HG03025 (cell line): ENCODE measurements around the gene PRKACA.

Experiments used
- ATAC-seq: cut with Tn5 transposase; IDR thresholded peaks from one replicate; pipeline ENCODE4 v1.9.1; 2021; ENCODE audit warnings: mild to moderate bottlenecking, moderate library complexity; ENCODE audit not compliant: unreplicated experiment, low FRiP score

The PRKACA gene

GRCh38 chr19:14117668-14118164, at the start of gene PRKACA:
Gene PRKACA (minus strand): TSS chr19:14117762. CDS start chr19:14117547, 215 bp downstream.
- peak; percentile 83 for ATAC-seq

- no peak for ATAC-seq
These were observed 49.5 kb upstream of the PRKACA start for GRCh38 chr19:14166999-14167575.

GRCh38 chr19:14165990-14166830, 48.6 kb upstream of the PRKACA start:
- ATAC-seq: no peak

DNA sequence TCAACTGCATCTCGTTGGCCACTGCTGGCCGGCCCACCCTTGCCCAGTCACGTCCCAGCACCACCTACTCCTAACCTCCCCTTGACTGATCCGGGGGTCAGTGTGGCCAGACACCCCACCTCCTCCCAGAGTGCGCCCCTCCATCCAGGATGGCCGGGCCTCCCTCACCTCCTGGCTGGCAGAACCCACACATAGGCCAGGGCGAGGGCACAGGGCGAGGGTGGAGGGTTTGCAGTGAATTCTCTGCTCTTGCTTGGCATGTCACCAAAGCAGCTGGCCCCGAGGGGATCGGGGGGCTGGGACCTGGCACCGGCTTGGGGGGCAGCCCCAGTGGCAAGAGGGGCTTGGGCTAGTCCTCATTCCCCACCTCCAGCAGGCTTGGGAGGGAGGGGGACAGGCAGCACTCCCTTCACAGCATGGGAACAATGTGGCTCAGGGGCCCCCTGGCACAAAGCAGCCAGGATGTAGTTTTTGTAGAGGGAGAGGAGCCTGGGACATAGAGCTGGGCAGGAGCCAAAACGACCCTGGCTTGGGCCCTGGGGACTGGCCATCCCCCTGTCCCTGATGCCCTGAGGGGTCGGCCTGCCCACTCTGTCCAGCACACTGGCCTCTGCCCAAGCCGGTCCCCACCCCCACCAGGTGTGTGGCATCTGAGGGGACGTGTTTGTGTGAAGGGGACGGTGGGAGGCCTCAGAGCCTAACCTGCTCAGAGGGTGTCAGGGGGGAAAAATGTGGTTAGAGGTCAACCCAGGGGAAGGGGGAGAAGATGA, 47.3 kb upstream of the PRKACA start:
- ATAC-seq: no peak

DNA sequence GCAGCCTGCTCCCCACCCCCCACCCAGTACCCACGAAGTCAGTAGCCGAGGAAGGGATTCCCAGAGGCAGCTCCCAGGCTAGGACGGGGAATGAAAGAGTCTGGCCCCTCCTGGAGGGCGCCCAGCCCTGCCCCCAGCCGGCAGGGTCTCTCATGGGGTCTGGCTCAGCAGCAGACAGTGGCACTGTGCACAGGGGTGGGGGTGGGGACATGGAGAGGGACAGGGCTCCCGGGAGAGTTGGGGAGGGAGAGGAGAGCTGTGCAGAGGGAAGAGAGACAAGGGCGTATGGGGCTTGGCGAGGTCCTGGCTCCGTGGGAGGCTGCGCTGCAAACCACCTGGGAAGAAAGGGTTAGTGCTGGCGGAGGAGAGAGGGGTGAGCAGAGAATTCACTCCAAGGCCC, 46.5 kb upstream of the PRKACA start:
- ATAC-seq: no peak

DNA sequence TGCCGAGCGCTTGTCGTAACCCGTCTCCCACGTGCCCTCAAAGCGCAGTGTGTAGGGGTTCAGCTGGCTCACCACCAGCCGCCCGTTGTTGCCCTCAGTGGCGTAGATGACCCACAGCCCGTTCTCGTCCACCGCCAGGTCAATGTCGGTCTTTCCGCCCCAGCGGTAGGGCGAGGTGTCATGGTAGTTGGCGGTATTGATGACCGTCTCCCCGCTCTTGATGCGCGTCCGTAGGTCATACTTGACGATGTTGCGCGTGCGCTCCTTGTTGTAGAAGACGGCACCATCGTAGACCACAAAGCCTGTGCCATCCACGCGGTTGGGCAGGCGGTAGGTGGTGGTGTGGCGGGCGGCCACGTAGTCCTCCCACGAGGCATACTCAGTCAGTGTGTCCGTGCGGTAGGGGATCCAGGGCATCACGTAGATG, 45.3 kb upstream of the PRKACA start:
- no peak for ATAC-seq

- no peak for ATAC-seq
These were observed 43.7 kb upstream of the PRKACA start for GRCh38 chr19:14161305-14161704.

- ATAC-seq: no peak
These were observed 42.6 kb upstream of the PRKACA start for GRCh38 chr19:14160017-14160703.

DNA sequence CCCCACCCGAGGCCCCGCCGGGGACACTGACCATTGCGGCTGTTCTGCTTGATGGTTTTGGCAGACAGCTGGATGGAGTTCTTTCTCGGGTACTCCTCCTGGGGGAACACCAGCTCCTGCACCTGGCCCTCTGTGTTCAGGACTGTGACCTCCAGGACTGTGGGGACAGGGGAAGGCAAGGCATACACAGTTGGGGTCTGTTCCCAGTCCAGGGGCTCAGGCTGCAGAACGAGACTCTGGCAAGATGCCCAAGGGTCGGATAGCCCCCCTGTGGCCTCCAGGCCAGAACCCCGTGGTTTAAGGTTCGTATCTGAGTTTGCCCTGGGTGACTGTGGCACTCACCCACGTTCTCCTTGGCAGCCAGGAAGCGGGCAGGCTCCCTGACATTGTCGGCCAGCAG, 41.5 kb upstream of the PRKACA start:
- no peak for ATAC-seq

DNA sequence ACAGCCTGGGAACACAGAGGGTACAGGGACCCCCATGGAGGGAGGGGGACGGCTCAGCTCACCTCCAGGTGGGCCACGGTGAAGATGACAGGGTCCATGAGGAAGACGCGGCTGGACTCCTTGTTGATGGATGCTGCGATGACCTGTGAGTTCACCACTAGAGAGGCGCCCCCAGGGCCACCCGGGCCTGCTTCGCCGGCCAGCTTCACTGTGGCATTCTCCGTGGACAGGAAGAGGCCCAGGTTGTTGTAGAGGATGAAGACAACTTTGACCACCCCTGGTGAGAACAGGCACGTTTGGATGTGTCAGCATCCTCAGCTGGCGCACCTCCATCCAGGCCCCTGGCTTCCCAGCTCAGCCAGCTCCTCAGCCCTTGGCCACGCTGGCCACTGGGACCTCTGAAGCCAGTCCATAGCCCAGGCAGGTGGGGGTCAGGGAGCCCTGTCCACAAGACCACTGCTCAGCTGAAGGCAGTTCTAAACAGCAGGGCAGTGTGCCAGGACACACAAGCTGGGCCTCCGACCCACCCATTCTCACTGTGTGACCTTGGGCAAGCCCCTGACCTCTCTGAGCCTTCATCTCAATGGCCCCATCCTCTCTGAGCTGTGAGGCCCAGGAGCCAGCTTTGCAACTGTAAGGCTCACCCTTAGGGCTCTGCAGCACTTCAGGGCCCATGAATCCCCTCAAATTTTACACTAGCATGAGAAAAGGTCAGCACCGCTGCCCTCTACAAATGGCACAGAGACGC, 40.9 kb upstream of the PRKACA start:
- ATAC-seq: no peak

DNA sequence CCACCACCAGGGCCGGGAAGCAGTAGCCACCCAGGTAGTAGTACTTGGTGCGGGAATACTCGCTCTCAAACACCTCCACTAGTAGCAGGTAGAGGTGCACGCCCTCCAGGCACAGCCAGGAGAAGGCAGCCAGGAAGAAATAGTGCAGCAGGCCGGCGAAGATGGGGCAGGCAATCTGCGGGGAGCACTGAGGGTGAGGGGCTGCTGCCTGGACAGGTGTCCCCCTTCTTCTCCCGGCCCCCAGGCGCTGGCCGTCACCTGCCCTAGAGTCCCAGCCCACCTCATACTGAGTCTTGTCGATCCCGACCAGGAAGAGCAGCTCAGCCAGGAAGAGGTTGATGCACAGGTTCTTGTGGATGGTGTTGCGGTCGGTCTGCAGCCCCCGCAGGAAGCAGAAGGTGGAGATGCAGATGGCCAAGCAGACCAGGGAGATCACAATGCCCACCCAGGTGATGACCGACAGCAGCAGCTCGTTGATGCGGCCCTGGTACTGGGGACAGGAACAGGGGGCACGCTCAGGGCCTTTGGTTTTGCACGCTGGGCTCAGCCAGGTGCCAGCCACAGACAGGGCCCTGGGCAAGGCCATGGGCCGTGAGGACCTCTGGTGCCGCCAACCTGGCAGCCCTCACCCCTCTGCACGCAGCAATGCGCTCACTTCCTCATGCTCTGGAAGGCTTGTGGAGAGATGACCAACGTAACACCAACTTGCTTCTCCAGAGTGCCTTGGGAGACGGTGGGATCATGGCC, 39.6 kb upstream of the PRKACA start:
- no peak for ATAC-seq

DNA sequence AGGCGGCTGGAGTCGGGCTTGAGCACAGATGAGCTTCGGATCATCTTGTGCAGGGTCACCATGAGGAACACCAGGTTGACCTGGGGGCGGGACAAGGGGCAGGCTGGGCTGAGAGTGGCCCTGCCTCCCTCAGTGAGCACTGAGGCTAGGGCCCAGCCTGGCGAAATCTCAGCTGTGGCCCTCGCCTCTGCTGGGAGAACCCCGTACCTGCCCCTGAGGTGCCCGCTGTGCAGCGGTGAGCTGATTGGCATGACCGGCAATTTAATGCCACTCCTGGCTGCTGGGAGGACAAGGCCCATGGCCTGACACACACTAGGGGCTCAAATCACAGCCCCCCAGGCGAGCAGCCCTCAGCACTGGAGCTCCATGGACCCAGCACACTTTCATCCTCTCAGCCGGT, 38.6 kb upstream of the PRKACA start:
- no peak for ATAC-seq

- no peak for ATAC-seq
These were observed 37.8 kb upstream of the PRKACA start for GRCh38 chr19:14155371-14155770.

DNA sequence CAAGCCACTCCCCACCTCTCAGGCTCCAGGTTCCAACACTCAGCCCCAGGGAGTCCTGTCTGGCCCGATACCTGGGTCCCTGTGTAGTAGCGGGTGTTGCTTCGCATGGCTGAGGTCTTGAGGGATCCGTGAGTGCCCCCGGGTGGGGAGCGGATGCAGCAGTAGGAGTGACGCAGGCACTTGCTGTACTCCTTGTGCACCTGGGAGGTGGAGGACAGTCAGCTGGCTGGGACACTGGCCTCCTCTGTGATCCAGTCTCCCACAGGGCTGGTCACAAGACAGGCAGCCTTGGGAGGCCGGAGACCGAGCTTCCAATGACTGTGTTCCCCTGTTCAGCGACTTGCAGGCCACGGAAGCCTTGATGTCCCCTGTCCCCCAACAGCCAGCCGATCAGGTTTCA, 35.2 kb upstream of the PRKACA start:
- no peak for ATAC-seq

GRCh38 chr19:14150770-14151661, 33.5 kb upstream of the PRKACA start:
- no peak for ATAC-seq

GRCh38 chr19:14150041-14150769, 32.6 kb upstream of the PRKACA start:
- ATAC-seq: no peak

DNA sequence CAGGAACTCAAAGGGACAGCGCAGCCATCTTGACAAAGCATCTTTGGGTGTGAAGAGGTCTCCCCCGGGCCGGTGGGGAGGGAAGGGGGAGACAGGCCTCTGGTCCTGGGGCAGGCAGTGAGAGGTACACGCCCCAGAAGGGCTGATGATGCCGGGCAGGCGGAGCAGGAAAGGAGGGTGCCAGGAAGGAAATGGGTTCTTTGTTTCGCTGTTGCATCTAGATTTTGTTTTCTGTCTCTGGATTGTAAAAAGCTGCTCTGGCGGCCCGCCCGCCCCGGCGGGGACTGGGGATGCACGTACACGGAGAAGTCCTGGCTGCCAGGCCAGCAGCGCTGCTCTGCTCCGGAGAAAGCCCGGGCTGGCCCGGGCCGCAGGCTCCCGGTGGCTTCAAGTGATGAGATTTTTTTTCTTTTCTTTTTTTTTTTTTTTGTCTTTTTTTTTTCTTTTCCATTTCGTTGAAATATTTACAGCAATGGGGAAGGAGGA, 32.0 kb upstream of the PRKACA start:
- no peak for ATAC-seq
